GM12891 (cell line): ENCODE measurements around the gene ITIH2.

ENCODE experiments used
- POLR2A ChIP-seq: IDR thresholded peaks from 2 replicates; pipeline ENCODE4 v1.6.1; 2011; ENCODE audit warnings: low read depth, low read length, control low read depth
- POLR2AphosphoS5 ChIP-seq: IDR thresholded peaks from 2 replicates; pipeline ENCODE4 v1.6.1; 2011; ENCODE audit warnings: low read depth, low read length, control low read depth
- POU2F2 ChIP-seq: IDR thresholded peaks from 2 replicates; pipeline ENCODE4 v1.6.1; 2011; ENCODE audit warnings: low read depth, mild to moderate bottlenecking, control low read depth, low read length, moderate library complexity

DNA sequence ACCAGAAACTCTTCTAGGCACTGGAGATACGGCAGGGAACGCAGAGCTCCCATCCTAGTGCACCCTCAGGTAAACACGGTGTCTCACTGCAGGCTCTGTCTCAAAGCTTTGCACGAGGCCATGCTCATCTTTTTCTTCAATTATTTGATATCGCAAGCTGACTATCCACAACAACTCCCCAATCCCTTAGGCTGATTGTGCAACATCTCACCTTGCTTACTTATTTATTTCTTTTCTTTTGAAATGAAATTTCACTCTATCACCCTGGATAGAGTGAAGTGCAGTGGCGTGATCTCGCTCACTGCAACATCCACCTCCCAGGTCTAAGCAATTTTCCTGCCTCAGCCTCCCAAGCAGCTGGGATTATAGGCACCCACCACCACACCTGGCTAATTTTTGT is 12.4 kb downstream of the ITIH2 start:
- TF ChIP-seq POLR2A: no peak
- TF ChIP-seq POLR2AphosphoS5: no peak
- TF ChIP-seq POU2F2: no peak
